Forelimb muscle (tissue), 1 donor: Measurements from ENCODE around the gene OR1F1. TPM values are rescaled to one million over a fixed set of nuclear protein-coding genes. Genes with fewer than 3 reads are reported as not detected.
"Not testable (repeated sequence)": the region's sequence is repeated elsewhere in the genome, so short reads cannot be mapped to it uniquely, and the experiment has no call there.

Experiments
- DNase-seq: peaks from one replicate; pipeline ENCODE4 v3.0.0-alpha.2; 2013; ENCODE audit warnings: low read depth
- polyA plus RNA-seq: library from polyadenylated mRNA; unstranded; fragments of 120-200 nt; gene quantifications from one replicate; pipeline ENCODE4 v1.2.1, GENCODE V29; 2013; ENCODE audit not compliant: insufficient read length

Gene OR1F1
- polyA plus RNA-seq: not detected

DNA sequence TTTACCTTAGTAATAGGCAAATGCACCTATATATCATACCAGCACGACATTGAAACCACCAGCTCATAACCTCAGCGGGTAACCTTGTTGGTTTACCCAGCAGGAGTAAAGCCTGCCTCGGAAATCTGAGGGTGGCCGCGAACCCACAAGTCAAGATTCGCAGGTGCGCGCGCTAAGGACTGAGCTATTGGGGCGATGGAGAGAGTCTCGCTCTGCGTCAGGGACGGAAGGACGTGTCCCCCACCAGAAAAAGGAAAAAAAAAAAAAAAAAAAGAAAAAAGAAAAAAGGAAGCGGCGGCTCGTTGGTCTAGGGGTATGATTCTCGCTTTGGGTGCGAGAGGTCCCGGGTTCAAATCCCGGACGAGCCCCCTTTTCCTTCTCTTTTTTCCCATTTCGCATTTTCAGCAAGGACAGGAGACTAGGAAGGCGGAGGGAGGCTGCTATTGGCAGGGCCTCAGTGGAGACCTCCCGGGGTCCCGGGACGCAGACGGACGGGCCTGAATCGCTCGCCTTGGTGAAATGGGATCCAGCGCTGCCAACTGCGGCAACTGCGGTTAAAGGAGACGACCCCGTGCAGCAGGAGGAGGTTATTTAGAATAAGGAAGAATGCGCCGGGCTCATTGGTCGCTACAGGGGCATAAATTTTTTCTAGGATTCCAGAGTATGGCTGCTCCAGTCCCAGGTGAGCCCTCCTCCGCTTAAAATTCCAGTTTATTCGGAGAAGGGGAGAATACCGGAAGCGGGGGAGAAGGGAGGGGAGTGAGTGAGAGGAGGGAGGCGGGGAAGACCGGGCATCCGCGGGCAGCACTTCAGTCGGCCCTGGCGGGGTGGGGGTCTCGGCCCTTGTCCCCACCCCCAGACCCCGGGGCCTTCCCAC lies at the start of gene OR1F1:
OR1F1 (plus strand) TSS at position 407 of the 877 bp plus-strand sequence.
- no peak for DNase-seq

- no peak for DNase-seq
Observed at GRCh38 chr16:3138342-3138741, 49.7 kb upstream of the OR1F1 start.

- DNase-seq: no peak
Observed at GRCh38 chr16:3138823-3139426, 49.1 kb upstream of the OR1F1 start.

- not testable (repeated sequence) for DNase-seq
Observed at GRCh38 chr16:3139561-3139960, 48.4 kb upstream of the OR1F1 start.

DNA sequence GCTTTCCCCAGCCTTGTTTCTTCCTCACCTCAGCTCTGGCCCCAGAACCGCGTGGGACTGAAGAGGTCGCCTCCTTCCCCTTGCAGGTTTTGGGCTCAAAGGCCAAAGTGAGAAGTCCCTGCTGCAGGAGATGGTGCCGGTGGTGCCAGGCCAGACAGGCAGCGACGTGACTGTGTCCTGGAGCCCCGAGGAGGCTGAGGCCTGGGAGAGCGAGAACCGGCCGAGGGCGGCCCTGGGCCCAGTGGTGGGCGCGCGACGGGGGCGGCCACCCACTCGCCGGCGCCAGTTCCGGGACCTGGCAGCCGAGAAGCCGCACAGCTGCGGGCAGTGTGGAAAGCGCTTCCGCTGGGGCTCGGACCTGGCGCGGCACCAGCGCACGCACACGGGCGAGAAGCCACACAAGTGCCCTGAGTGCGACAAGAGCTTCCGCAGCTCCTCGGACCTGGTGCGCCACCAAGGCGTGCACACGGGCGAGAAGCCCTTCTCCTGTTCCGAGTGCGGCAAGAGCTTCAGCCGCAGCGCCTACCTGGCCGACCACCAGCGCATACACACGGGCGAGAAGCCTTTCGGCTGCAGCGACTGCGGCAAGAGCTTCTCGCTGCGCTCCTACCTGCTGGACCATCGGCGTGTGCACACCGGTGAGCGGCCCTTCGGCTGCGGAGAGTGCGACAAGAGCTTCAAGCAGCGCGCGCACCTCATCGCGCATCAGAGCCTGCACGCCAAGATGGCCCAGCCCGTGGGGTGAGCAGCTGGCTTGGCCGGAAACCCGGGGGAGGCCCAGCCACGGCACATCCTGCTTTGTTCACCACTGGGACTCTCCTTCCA lies 47.2 kb upstream of the OR1F1 start:
- no peak for DNase-seq

- no peak for DNase-seq
Observed at GRCh38 chr16:3141781-3142311, 46.2 kb upstream of the OR1F1 start.

DNA sequence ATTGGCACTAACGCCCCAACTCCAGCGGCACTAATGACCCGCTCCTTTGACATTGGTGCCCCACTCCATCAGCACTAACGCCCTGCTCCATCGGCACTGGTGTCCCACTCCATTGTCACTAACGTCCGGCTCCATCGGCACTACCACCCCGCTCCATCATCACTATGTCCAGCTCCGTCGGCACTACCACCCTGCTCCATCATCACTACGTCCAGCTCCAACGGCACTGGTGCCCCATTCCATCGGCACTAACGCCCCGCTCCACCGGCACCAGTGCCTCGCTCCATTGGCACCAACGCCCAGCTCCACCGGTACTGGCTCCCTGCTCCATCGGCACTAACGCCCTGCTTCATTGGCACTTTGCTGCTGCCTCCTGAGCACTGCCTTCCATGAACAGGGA lies 45.7 kb upstream of the OR1F1 start:
- DNase-seq: no peak

DNA sequence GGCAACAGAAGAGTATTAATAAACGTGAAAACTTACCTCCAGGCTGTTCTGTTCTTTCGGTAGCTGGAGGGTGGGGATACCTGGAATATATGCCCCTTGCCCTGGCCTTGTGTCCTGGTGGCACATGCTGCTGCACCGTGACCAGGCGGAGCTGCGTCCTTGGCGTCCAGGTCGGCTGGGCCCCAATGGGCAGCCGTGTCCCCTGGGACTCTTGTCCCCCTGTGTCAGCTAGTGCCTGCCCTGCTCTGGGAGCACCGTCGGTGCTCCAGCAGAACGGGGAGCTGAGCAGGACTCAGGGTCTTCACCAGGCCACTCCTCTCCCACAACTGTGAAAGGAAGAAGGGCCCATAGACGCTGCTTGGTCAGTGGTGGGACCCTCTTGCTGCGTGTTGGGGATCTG lies 45.2 kb upstream of the OR1F1 start:
- DNase-seq: no peak

GRCh38 chr16:3143189-3143588 lies 44.8 kb upstream of the OR1F1 start:
- DNase-seq: no peak

- DNase-seq: no peak
Observed at GRCh38 chr16:3143598-3144320, 44.2 kb upstream of the OR1F1 start.

- no peak for DNase-seq
Observed at GRCh38 chr16:3144321-3144983, 43.6 kb upstream of the OR1F1 start.

GRCh38 chr16:3145151-3145550 lies 42.9 kb upstream of the OR1F1 start:
- no peak for DNase-seq

DNA sequence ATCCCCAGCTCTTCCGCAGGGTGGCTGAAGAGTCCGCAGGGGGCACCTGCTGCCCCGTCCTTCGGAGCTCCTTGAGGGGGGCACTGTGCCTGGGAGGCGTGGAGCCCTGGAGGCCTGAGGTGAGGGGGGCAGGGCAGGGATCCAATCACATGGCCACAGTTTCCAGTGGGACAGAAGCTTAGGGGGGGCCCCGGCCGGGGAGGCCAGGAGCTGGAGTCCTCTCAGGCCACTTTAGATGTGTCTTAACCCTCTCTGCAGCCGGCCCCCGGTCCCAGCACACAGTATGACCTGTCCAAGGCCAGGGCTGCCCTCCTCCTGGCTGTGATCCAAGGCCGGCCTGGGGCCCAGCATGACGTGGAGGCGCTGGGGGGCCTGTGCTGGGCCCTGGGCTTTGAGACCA lies 42.3 kb upstream of the OR1F1 start:
- DNase-seq: no peak

DNA sequence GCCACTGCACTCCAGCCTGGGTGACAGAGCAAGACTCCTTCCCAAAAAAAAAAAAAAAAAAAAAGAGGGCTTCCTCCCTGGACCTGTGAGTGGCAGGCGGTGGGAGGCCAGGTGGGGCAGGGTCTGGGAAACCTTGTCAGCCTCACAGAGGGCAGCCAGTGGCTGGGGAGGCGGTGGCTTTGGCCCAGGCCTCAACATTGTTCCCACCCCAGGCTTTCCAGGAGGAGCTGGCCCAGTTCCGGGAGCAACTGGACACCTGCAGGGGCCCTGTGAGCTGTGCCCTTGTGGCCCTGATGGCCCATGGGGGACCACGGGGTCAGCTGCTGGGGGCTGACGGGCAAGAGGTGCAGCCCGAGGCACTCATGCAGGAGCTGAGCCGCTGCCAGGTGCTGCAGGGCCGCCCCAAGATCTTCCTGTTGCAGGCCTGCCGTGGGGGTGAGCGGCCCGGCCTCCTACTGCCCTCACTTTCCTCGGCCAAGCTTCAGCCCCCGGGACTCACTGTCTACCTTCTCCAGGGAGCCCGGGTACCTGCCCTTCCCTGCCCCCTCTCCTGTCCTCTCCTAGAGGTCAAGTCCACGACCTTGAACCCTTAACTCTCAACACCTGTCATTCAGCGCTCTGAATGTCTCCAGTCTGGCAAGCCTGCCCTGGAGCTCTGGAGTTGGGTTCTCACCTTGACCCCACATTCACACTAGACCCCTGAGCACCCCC lies 40.8 kb upstream of the OR1F1 start:
- DNase-seq: no peak

- DNase-seq: no peak
Observed at GRCh38 chr16:3147757-3148104, 40.3 kb upstream of the OR1F1 start.

GRCh38 chr16:3148256-3149192 lies 39.5 kb upstream of the OR1F1 start:
- no peak for DNase-seq

- no peak for DNase-seq
Observed at GRCh38 chr16:3149193-3149530, 38.8 kb upstream of the OR1F1 start.

GRCh38 chr16:3149630-3150345 lies 38.2 kb upstream of the OR1F1 start:
- no peak for DNase-seq
